Bone marrow (tissue), 2 donors: ENCODE measurements around the gene A2ML1.
"Not testable (repeated sequence)": the region's sequence is repeated elsewhere in the genome, so short reads cannot be mapped to it uniquely, and the experiment has no call there.

Experiments used
- DNase-seq, 2 donors: peaks; one replicate each; lab custom pipeline; 2025; lab: John Stamatoyannopoulos, UW

Gene A2ML1

GRCh38 chr12:8817856-8818255, 4.6 kb upstream of the A2ML1 start:
- no peak for DNase-seq

- no peak for DNase-seq
These were observed 3.9 kb upstream of the A2ML1 start for GRCh38 chr12:8818526-8818925.

- no peak for DNase-seq
These were observed 2.8 kb upstream of the A2ML1 start for GRCh38 chr12:8819666-8819980.

- not testable (repeated sequence) for DNase-seq
These were observed 1.6 kb upstream of the A2ML1 start for GRCh38 chr12:8820676-8821407.

- DNase-seq: no peak
These were observed 830 bp upstream of the A2ML1 start for GRCh38 chr12:8821591-8821990.

GRCh38 chr12:8823565-8824300, 1.3 kb downstream of the A2ML1 start:
- DNase-seq: no peak

- no peak for DNase-seq
These were observed 5.3 kb downstream of the A2ML1 start for GRCh38 chr12:8827551-8828256.

- no peak for DNase-seq
These were observed 6.1 kb downstream of the A2ML1 start for GRCh38 chr12:8828257-8829124.

GRCh38 chr12:8829125-8829518, 6.7 kb downstream of the A2ML1 start:
- no peak for DNase-seq

GRCh38 chr12:8829621-8830020, 7.2 kb downstream of the A2ML1 start:
- DNase-seq: no peak

- DNase-seq: no peak
These were observed 8.7 kb downstream of the A2ML1 start for GRCh38 chr12:8831116-8831515.

GRCh38 chr12:8832500-8832899, 10.1 kb downstream of the A2ML1 start:
- no peak for DNase-seq

- DNase-seq: no peak
These were observed 11.8 kb downstream of the A2ML1 start for GRCh38 chr12:8834230-8834629.

- DNase-seq: no peak
These were observed 14.9 kb downstream of the A2ML1 start for GRCh38 chr12:8837291-8837690.

- DNase-seq: no peak
These were observed 17.9 kb downstream of the A2ML1 start for GRCh38 chr12:8840321-8840720.

- no peak for DNase-seq
These were observed 18.7 kb downstream of the A2ML1 start for GRCh38 chr12:8840938-8841633.

- no peak for DNase-seq
These were observed 19.4 kb downstream of the A2ML1 start for GRCh38 chr12:8841778-8842177.

- DNase-seq: no peak
These were observed 22.2 kb downstream of the A2ML1 start for GRCh38 chr12:8844665-8845064.

- DNase-seq: no peak
These were observed 23.9 kb downstream of the A2ML1 start for GRCh38 chr12:8846305-8846704.

GRCh38 chr12:8847435-8847834, 25.0 kb downstream of the A2ML1 start:
- no peak for DNase-seq

GRCh38 chr12:8849876-8850275, 27.5 kb downstream of the A2ML1 start:
- DNase-seq: no peak

- DNase-seq: peak in 1 of 2 donors; percentile 40
These were observed 29.7 kb downstream of the A2ML1 start for GRCh38 chr12:8852119-8852518.
